Measurements from ENCODE around the gene FMNL2.

The FMNL2 gene

GRCh38 chr2:152635635-152636298, 300.8 kb downstream of the FMNL2 start:
- H3K27ac ChIP-seq: no peak overlapping the region
- peaks cover 5% of the 10 kb centered on the region; the same call in 1 of the 2 replicates for H3K36me3 ChIP-seq (ENCODE audit: insufficient read depth, low read length)
- TF ChIP-seq POLR2AphosphoS5 (IDR thresholded peaks at IDR 0.05; ENCODE audit: borderline replicate concordance, low read depth, low read length) (no peak), EZH2 (IDR thresholded peaks at IDR 0.05) (no peak), FOXP2 (optimal IDR thresholded peaks at IDR 0.05; ENCODE audit: control extremely low read depth, extremely low read length, insufficient read depth) (no peak)
- DNase-seq (ENCODE audit: low read depth, low spot score): peak; percentile 16
- H3K9me3 ChIP-seq (ENCODE audit: low read depth, low read length): no peaks in the 10 kb centered on the region
- H3K4me3 ChIP-seq: no peak overlapping the region
- H3K9ac ChIP-seq (ENCODE audit: insufficient read length): no peak overlapping the region

GRCh38 chr2:152637251-152637650, 302.3 kb downstream of the FMNL2 start:
- Histone ChIP-seq H3K27ac (no peak overlapping the region), H3K4me3 (no peak overlapping the region), H3K36me3 (ENCODE audit: insufficient read depth, low read length) (peaks cover 6% of the 10 kb centered on the region; the same call in 1 of the 2 replicates), H3K9ac (ENCODE audit: insufficient read length) (no peak overlapping the region), H3K9me3 (ENCODE audit: low read depth, low read length) (no peaks in the 10 kb centered on the region)
- no peak for DNase-seq (ENCODE audit: low read depth, low spot score)
- TF ChIP-seq EZH2 (IDR thresholded peaks at IDR 0.05) (no peak), POLR2AphosphoS5 (IDR thresholded peaks at IDR 0.05; ENCODE audit: borderline replicate concordance, low read depth, low read length) (no peak), FOXP2 (optimal IDR thresholded peaks at IDR 0.05; ENCODE audit: control extremely low read depth, extremely low read length, insufficient read depth) (no peak)

GRCh38 chr2:152638056-152638455, 303.1 kb downstream of the FMNL2 start:
- H3K9ac ChIP-seq (ENCODE audit: insufficient read length): no peak overlapping the region
- no peak for DNase-seq (ENCODE audit: low read depth, low spot score)
- H3K27ac ChIP-seq: no peak overlapping the region
- no peaks in the 10 kb centered on the region for H3K9me3 ChIP-seq (ENCODE audit: low read depth, low read length)
- H3K36me3 ChIP-seq (ENCODE audit: insufficient read depth, low read length): peaks cover 5% of the 10 kb centered on the region; the same call in 1 of the 2 replicates
- no peak overlapping the region for H3K4me3 ChIP-seq
- TF ChIP-seq FOXP2 (optimal IDR thresholded peaks at IDR 0.05; ENCODE audit: control extremely low read depth, extremely low read length, insufficient read depth): no peak
- no peak for TF ChIP-seq EZH2 (IDR thresholded peaks at IDR 0.05)
- no peak for TF ChIP-seq POLR2AphosphoS5 (IDR thresholded peaks at IDR 0.05; ENCODE audit: borderline replicate concordance, low read depth, low read length)

GRCh38 chr2:152638590-152638989, 303.6 kb downstream of the FMNL2 start:
- no peak overlapping the region for H3K9ac ChIP-seq (ENCODE audit: insufficient read length)
- no peak overlapping the region for H3K27ac ChIP-seq
- H3K36me3 ChIP-seq (ENCODE audit: insufficient read depth, low read length): peaks cover 5% of the 10 kb centered on the region; the same call in 1 of the 2 replicates
- TF ChIP-seq POLR2AphosphoS5 (IDR thresholded peaks at IDR 0.05; ENCODE audit: borderline replicate concordance, low read depth, low read length) (no peak), FOXP2 (optimal IDR thresholded peaks at IDR 0.05; ENCODE audit: control extremely low read depth, extremely low read length, insufficient read depth) (no peak), EZH2 (IDR thresholded peaks at IDR 0.05) (no peak)
- DNase-seq (ENCODE audit: low read depth, low spot score): no peak
- H3K4me3 ChIP-seq: no peak overlapping the region
- H3K9me3 ChIP-seq (ENCODE audit: low read depth, low read length): no peaks in the 10 kb centered on the region

- TF ChIP-seq POLR2AphosphoS5 (IDR thresholded peaks at IDR 0.05; ENCODE audit: borderline replicate concordance, low read depth, low read length): no peak
- TF ChIP-seq EZH2 (IDR thresholded peaks at IDR 0.05): no peak
- no peak for TF ChIP-seq FOXP2 (optimal IDR thresholded peaks at IDR 0.05; ENCODE audit: control extremely low read depth, extremely low read length, insufficient read depth)
- Histone ChIP-seq H3K36me3 (ENCODE audit: insufficient read depth, low read length) (peaks cover 5% of the 10 kb centered on the region; the same call in 1 of the 2 replicates), H3K27ac (no peak overlapping the region)
Measured at GRCh38 chr2:152644189-152644873, 309.4 kb downstream of the FMNL2 start.

GRCh38 chr2:152646264-152646663, 311.3 kb downstream of the FMNL2 start:
- Histone ChIP-seq H3K9ac (ENCODE audit: insufficient read length) (no peak overlapping the region), H3K4me3 (no peak overlapping the region), H3K36me3 (ENCODE audit: insufficient read depth, low read length) (no peaks in the 10 kb centered on the region; the same call in 1 of the 2 replicates), H3K27ac (no peak overlapping the region), H3K9me3 (ENCODE audit: low read depth, low read length) (no peaks in the 10 kb centered on the region)
- TF ChIP-seq POLR2AphosphoS5 (IDR thresholded peaks at IDR 0.05; ENCODE audit: borderline replicate concordance, low read depth, low read length) (no peak), FOXP2 (optimal IDR thresholded peaks at IDR 0.05; ENCODE audit: control extremely low read depth, extremely low read length, insufficient read depth) (no peak), EZH2 (IDR thresholded peaks at IDR 0.05) (no peak)
- DNase-seq (ENCODE audit: low read depth, low spot score): no peak

More at GRCh38 chr2:152644189-152644873, 309.4 kb downstream of the FMNL2 start:
- no peak overlapping the region for H3K9ac ChIP-seq (ENCODE audit: insufficient read length)
- H3K9me3 ChIP-seq (ENCODE audit: low read depth, low read length): no peaks in the 10 kb centered on the region
- no peak for DNase-seq (ENCODE audit: low read depth, low spot score)
- H3K4me3 ChIP-seq: no peak overlapping the region

- TF ChIP-seq FOXP2 (optimal IDR thresholded peaks at IDR 0.05; ENCODE audit: control extremely low read depth, extremely low read length, insufficient read depth) (no peak), POLR2AphosphoS5 (IDR thresholded peaks at IDR 0.05; ENCODE audit: borderline replicate concordance, low read depth, low read length) (no peak), EZH2 (IDR thresholded peaks at IDR 0.05) (no peak)
- H3K36me3 ChIP-seq (ENCODE audit: insufficient read depth, low read length): peaks cover under 1% of the 10 kb centered on the region
- DNase-seq (ENCODE audit: low read depth, low spot score): no peak
- H3K27ac ChIP-seq: no peak overlapping the region
- no peak overlapping the region for H3K9ac ChIP-seq (ENCODE audit: insufficient read length)
- no peak overlapping the region for H3K4me3 ChIP-seq
- no peaks in the 10 kb centered on the region for H3K9me3 ChIP-seq (ENCODE audit: low read depth, low read length)
Measured at GRCh38 chr2:152646775-152647174, 311.8 kb downstream of the FMNL2 start.

GRCh38 chr2:152647552-152647951, 312.6 kb downstream of the FMNL2 start:
- Histone ChIP-seq H3K27ac (peak overlapping the region; percentile 37; the same call in 1 of the 2 replicates), H3K4me3 (no peak overlapping the region), H3K9me3 (ENCODE audit: low read depth, low read length) (no peaks in the 10 kb centered on the region), H3K36me3 (ENCODE audit: insufficient read depth, low read length) (peaks cover 9% of the 10 kb centered on the region), H3K9ac (ENCODE audit: insufficient read length) (no peak overlapping the region)
- TF ChIP-seq FOXP2 (optimal IDR thresholded peaks at IDR 0.05; ENCODE audit: control extremely low read depth, extremely low read length, insufficient read depth): no peak
- TF ChIP-seq EZH2 (IDR thresholded peaks at IDR 0.05): no peak
- TF ChIP-seq POLR2AphosphoS5 (IDR thresholded peaks at IDR 0.05; ENCODE audit: borderline replicate concordance, low read depth, low read length): no peak
- no peak for DNase-seq (ENCODE audit: low read depth, low spot score)
